Measurements from ENCODE around the gene HIVEP3.

DNA sequence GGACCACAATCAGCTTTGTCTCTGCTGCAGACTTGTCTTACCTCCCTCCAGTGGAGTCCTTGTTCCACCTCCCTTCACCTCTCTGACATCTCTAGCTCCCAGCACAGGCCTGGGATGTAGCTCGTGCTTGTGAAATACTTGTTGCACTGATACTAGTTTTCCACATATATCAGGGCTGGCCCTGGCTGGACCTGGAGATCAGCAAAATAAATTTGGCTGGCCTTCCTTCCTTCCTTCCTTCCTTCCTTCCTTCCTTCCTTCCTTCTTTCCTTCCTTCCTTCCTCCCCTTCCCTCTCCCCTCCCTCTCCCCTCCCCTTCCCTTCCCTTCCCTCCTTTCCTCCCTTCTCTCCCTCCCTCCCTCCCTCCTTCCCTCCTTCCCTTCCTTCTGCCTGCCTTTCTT lies 196.5 kb downstream of the HIVEP3 start:
- TF ChIP-seq, protein P1, sequence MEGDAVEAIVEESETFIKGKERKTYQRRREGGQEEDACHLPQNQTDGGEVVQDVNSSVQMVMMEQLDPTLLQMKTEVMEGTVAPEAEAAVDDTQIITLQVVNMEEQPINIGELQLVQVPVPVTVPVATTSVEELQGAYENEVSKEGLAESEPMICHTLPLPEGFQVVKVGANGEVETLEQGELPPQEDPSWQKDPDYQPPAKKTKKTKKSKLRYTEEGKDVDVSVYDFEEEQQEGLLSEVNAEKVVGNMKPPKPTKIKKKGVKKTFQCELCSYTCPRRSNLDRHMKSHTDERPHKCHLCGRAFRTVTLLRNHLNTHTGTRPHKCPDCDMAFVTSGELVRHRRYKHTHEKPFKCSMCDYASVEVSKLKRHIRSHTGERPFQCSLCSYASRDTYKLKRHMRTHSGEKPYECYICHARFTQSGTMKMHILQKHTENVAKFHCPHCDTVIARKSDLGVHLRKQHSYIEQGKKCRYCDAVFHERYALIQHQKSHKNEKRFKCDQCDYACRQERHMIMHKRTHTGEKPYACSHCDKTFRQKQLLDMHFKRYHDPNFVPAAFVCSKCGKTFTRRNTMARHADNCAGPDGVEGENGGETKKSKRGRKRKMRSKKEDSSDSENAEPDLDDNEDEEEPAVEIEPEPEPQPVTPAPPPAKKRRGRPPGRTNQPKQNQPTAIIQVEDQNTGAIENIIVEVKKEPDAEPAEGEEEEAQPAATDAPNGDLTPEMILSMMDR (conservative IDR thresholded peaks at IDR 0.05; ENCODE audit: low read depth, low read length) = no peak
- no peak for TF ChIP-seq EZH2 (IDR thresholded peaks at IDR 0.05; ENCODE audit: borderline replicate concordance, low read depth, low read length, poor library complexity, severe bottlenecking)
